GM21619 (cell line): ENCODE measurements around the gene AEBP1.

Experiments used
- ATAC-seq: cut with Tn5 transposase; IDR thresholded peaks from one replicate; pipeline ENCODE4 v1.9.1; 2021; ENCODE audit not compliant: unreplicated experiment

Gene AEBP1

GRCh38 chr7:44066494-44067063 lies 37.6 kb upstream of the AEBP1 start:
- no peak for ATAC-seq

GRCh38 chr7:44067064-44067951 lies 36.8 kb upstream of the AEBP1 start:
- no peak for ATAC-seq

- no peak for ATAC-seq
Observed at GRCh38 chr7:44068054-44068453, 36.1 kb upstream of the AEBP1 start.

- ATAC-seq: no peak
Observed at GRCh38 chr7:44071726-44072363, 32.3 kb upstream of the AEBP1 start.

GRCh38 chr7:44072364-44073231 lies 31.5 kb upstream of the AEBP1 start:
- no peak for ATAC-seq

GRCh38 chr7:44073664-44074348 lies 30.3 kb upstream of the AEBP1 start:
- ATAC-seq: peak; percentile 69

GRCh38 chr7:44074349-44074695 lies 29.8 kb upstream of the AEBP1 start:
- no peak for ATAC-seq

GRCh38 chr7:44075296-44076075 lies 28.7 kb upstream of the AEBP1 start:
- no peak for ATAC-seq

GRCh38 chr7:44076101-44076895 lies 27.8 kb upstream of the AEBP1 start:
- no peak for ATAC-seq

GRCh38 chr7:44077061-44077460 lies 27.1 kb upstream of the AEBP1 start:
- no peak for ATAC-seq

GRCh38 chr7:44077681-44078091 lies 26.5 kb upstream of the AEBP1 start:
- ATAC-seq: no peak

GRCh38 chr7:44078521-44078920 lies 25.6 kb upstream of the AEBP1 start:
- no peak for ATAC-seq

GRCh38 chr7:44079331-44080021 lies 24.7 kb upstream of the AEBP1 start:
- ATAC-seq: no peak

GRCh38 chr7:44080118-44080517 lies 24.0 kb upstream of the AEBP1 start:
- ATAC-seq: no peak

- ATAC-seq: no peak
Observed at GRCh38 chr7:44080686-44081265, 23.4 kb upstream of the AEBP1 start.

GRCh38 chr7:44081266-44081748 lies 22.8 kb upstream of the AEBP1 start:
- ATAC-seq: no peak

GRCh38 chr7:44082541-44083207 lies 21.5 kb upstream of the AEBP1 start:
- ATAC-seq: peak; percentile 88
